Epidermal melanocyte (primary cell): ENCODE results near the gene IGF1R.
"Not testable (repeated sequence)": the region's sequence is repeated elsewhere in the genome, so short reads cannot be mapped to it uniquely, and the experiment has no call there.

ENCODE experiments used
- DNase-seq: peaks from one replicate; pipeline ENCODE4 v3.0.0; 2011; ENCODE audit warnings: low spot score; ENCODE audit not compliant: insufficient read length

The IGF1R gene

DNA sequence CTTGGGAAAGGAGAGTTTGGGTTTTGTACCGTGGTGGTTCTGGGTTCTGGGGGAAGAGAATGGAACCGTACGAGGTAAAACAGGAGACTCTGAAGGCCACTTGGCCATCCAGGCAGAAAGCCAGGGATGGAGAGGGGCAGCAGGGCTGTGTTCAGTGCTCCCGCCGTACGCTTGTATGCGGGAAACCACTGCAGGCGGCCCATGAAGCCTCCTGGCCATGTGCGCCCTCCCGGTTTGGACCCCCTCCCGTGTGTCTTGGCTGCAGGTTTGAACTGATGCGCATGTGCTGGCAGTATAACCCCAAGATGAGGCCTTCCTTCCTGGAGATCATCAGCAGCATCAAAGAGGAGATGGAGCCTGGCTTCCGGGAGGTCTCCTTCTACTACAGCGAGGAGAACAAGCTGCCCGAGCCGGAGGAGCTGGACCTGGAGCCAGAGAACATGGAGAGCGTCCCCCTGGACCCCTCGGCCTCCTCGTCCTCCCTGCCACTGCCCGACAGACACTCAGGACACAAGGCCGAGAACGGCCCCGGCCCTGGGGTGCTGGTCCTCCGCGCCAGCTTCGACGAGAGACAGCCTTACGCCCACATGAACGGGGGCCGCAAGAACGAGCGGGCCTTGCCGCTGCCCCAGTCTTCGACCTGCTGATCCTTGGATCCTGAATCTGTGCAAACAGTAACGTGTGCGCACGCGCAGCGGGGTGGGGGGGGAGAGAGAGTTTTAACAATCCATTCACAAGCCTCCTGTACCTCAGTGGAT lies 308.6 kb downstream of the IGF1R start:
- DNase-seq: no peak

DNA sequence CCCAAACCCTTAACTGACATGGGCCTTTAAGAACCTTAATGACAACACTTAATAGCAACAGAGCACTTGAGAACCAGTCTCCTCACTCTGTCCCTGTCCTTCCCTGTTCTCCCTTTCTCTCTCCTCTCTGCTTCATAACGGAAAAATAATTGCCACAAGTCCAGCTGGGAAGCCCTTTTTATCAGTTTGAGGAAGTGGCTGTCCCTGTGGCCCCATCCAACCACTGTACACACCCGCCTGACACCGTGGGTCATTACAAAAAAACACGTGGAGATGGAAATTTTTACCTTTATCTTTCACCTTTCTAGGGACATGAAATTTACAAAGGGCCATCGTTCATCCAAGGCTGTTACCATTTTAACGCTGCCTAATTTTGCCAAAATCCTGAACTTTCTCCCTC lies 309.3 kb downstream of the IGF1R start:
- no peak for DNase-seq

DNA sequence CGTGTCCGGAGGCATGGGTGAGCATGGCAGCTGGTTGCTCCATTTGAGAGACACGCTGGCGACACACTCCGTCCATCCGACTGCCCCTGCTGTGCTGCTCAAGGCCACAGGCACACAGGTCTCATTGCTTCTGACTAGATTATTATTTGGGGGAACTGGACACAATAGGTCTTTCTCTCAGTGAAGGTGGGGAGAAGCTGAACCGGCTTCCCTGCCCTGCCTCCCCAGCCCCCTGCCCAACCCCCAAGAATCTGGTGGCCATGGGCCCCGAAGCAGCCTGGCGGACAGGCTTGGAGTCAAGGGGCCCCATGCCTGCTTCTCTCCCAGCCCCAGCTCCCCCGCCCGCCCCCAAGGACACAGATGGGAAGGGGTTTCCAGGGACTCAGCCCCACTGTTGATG lies 309.7 kb downstream of the IGF1R start:
- DNase-seq: no peak

GRCh38 chr15:98958918-98959639 lies 310.7 kb downstream of the IGF1R start:
- no peak for DNase-seq

- no peak for DNase-seq
These were observed 311.3 kb downstream of the IGF1R start for GRCh38 chr15:98959640-98960007.

- no peak for DNase-seq
These were observed 312.3 kb downstream of the IGF1R start for GRCh38 chr15:98960555-98961050.

DNA sequence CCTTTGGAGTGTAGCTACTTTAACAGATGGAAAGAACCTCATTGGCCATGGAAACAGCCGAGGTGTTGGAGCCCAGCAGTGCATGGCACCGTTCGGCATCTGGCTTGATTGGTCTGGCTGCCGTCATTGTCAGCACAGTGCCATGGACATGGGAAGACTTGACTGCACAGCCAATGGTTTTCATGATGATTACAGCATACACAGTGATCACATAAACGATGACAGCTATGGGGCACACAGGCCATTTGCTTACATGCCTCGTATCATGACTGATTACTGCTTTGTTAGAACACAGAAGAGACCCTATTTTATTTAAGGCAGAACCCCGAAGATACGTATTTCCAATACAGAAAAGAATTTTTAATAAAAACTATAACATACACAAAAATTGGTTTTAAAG lies 315.1 kb downstream of the IGF1R start:
- no peak for DNase-seq

DNA sequence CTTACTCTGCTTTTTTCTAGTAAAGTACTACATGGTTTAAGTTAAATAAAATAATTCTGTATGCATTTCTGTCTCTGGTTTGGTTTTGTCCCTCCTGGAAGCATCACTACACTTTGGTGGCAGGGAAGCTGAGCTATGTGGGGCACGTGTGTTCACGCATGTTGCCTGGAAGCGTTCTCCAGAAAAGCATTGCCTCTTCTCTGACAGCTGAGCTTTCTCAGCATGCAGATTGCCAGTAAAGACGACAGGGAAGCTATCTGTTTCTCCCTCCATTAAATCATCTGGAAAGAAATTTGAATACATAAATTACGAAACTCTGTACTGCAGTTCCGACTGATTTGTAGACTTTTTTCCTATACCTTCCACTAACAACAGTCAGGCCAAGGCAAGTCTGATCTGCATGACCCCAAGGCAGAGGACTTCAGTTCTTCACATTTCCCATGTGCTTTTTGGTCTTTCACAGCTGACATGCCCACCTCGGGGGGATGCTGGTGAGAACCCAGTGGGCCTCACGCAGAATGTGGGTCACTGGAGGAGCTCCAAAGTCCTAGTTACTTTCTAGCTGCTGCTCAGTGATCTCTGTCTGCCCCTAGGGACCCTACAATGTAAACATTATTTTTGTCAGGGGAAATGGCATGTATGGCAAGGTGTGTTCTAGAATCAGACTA lies 316.3 kb downstream of the IGF1R start:
- DNase-seq: no peak

- not testable (repeated sequence) for DNase-seq
These were observed 316.8 kb downstream of the IGF1R start for GRCh38 chr15:98965134-98965491.

DNA sequence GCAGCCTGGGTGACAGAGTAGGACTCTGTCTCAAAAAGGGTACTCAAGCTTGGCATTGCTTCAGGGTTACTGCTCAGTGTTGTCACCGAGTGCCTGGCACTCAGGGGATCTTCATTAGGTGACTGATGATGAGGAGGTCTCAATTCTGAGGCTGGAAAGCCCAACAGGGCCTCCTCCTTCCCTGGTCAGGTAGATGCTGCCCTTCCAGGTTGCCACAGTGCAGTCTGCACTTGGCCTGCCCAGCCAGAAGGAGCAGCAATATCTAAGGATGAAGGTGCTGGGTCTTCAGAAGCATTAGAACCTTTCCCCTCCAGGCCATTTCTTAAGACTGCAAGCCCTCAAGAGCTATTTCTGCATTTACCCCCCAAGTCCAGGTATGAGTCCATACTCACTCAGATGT lies 317.3 kb downstream of the IGF1R start:
- no peak for DNase-seq

DNA sequence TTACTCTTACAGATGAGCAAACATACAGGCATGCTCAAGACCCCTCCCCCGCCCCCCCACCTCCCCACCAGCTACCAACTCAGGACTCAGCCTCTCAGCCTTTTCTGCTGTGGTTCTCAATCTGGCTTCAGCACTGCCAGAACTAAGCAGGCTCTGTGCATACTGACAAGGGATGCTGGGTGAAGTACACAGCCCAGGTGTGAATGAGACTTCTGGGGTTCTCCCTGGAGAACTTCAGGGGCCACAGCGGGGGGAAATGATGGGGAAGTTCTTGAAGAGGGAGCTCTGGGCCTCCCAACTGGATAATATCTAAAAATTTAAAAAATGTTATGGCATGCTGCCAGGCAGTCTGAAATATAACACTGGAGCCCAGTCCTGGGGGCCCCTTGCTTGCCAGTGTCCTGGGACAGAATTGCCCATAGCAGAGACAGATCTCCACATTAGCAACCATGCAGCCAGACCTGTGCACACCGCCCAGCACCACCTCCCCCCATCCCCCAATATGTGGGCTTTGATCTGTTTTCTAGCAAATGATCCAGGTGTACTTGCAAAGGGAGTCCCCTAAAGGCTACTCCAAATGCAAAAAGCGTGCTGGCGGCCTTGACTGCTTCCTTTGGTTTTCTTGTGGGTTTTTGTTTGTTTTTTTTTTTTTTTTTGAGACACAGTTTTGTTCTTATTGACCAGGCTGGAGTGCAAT lies 317.9 kb downstream of the IGF1R start:
- no peak for DNase-seq

DNA sequence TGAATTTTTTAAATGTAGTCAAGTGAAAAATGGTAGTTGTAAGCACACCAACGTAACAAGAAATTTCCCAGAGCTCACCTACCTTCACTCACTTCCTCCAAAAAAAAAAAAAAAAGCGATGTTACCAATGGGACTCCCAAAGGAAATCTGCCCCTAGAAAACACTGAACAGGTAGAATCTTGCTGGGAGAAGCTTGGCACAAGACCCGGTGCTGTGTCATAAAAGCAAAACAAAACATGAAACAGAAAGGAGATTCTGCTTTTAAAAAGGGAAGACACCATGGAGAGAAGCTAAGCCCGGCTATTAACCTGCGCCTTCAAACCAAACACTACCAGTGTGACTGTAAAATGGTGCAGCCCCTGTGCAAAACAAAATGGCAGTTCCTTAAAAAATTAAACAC lies 318.8 kb downstream of the IGF1R start:
- no peak for DNase-seq

GRCh38 chr15:98967916-98968315 lies 319.6 kb downstream of the IGF1R start:
- DNase-seq: no peak

DNA sequence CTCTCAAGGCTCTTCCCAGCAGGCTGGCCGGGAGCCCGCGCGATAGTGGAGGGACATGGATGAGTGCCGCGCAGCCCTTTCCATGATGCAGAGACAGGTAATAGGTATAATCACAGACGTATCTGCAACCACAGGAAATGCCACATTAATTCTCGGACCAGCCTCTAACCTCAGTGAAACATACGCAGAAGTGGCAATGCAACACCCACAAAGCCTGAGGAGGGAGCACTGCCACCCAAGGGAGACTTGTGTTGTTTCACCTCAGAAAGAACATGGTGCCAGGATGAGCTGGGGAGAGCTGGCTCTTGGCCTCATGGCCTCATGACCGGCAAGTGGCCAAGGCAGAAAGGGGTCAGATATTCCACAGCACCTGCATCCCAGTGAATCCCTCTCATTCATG lies 320.2 kb downstream of the IGF1R start:
- DNase-seq: no peak

- DNase-seq: no peak
These were observed 320.9 kb downstream of the IGF1R start for GRCh38 chr15:98969126-98969735.

DNA sequence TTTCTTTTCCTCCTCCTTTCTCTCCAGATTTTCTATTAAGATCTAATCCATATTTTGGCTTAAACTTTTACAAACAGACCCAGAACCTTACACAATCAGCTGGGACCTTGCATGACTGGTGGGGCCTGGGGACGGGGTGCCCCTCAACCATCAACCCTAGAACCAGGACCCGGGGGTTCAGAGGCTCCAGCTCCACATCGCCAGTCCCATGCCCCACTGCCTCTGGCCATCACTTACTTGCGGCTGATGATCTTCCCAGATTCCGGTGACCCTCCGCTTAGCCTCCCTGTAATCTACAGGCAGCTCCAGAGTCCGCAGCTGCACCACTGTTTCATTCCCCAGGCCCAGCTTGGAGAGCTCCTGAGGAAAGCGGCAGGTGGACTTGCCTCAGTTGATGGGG lies 322.5 kb downstream of the IGF1R start:
- DNase-seq: no peak

DNA sequence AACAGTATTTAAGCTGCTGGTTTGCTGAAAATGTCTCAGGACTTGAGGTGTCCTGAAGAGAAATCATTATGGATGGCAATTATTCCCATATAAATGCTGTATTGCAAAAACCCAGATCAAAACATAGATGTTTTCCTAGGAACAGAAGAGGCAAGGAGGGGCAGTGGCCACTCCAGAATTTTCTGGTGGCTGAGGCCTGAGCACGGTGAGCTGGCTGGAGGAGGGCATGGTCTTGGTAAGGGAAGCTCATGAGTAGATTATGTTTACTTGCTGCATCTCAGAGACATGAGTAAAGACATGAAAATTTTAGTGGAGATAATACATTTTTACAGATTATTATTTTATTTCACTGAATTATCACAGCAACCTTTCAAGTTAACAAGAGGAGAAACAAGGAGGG lies 328.2 kb downstream of the IGF1R start:
- DNase-seq: no peak

- DNase-seq: no peak
These were observed 329.1 kb downstream of the IGF1R start for GRCh38 chr15:98977441-98977840.

- DNase-seq: no peak
These were observed 329.8 kb downstream of the IGF1R start for GRCh38 chr15:98978153-98978552.

DNA sequence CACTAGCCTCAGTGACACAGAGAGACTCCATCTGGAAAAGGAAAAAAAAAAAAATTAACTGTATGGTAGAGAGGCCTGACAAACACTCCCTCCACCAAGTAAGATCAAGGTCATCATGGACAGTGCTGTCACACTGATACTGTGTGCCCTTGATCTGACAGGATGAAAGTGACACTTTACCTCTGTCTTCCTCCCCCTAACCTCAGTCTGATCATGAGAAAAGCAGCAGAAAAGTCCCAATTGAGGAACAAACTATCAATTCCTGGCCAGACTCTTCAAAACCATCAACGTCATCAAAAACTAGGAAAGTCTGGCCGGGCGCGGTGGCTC lies 332.5 kb downstream of the IGF1R start:
- DNase-seq: no peak

DNA sequence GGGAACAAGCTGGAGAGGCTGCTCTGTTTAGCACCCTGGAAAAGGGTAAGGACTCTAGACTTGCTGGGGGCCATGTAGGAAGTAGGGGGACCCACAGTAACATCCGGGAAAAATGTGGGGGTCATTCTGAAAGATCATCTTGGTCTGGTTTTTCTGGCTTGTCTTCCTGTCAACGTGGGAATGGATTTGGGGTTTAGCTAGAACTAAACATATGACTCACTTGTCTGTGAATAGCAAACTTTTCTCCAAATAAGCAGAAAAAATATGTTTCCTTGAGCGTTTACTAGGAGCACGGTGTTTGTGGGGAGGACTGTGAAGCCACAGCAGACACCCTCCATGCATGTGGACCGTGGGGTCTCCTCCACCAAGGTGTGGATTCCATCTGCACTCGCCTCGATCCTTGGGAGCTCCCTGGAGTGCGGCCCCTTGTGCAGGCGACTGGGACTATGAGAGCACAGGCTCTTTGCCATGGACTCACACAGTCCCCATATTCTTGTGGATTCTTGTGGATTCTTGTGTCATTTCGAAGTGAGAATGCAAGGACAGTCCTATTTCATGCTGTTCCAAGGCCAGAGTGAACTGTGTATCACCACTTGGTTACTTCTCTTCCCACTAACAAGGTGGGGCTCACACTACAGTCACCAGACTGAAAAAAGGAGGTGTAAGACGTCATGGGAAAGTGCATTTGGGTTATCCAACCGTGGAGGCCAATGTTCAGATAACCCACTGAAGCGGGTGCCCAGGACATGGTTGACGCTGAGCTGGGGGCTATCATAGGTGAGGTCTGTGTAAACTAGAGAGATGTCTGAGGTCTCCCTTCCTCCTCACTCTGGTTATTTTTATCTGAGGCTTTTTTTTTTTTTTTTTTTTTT lies 333.7 kb downstream of the IGF1R start:
- DNase-seq: no peak
